Endodermal cell (in vitro differentiated cells): ENCODE data around the gene TIMM21. TPM values are rescaled to one million over a fixed set of nuclear protein-coding genes. Genes with fewer than 3 reads are reported as not detected.

Experiments
- DNase-seq: peaks from one replicate; pipeline ENCODE4 v3.0.0-alpha.2; 2017
- H3K27ac ChIP-seq: 2 replicates; pipeline ENCODE4 v1.5.1; 2013; ENCODE audit warnings: mild to moderate bottlenecking, low read depth, low read length, moderate library complexity
- H3K27me3 ChIP-seq: 2 replicates; pipeline ENCODE4 v1.6.1; 2013; ENCODE audit warnings: mild to moderate bottlenecking, low read length, moderate library complexity; ENCODE audit not compliant: insufficient read depth, control insufficient read depth, poor library complexity, severe bottlenecking
- H3K36me3 ChIP-seq: 2 replicates; pipeline ENCODE4 v1.7.0; 2013; ENCODE audit warnings: mild to moderate bottlenecking, low read length, moderate library complexity; ENCODE audit not compliant: control insufficient read depth, insufficient read depth
- H3K4me1 ChIP-seq: one replicate; pipeline ENCODE4 v1.7.0; 2013; ENCODE audit warnings: low read length; ENCODE audit not compliant: control insufficient read depth, insufficient read depth
- H3K4me3 ChIP-seq: 2 replicates; pipeline ENCODE4 v1.5.1; 2013; ENCODE audit warnings: mild to moderate bottlenecking, low read length, moderate library complexity
- H3K9ac ChIP-seq: 2 replicates; pipeline ENCODE4 v1.6.1; 2013; ENCODE audit warnings: mild to moderate bottlenecking, low read length, moderate library complexity; ENCODE audit not compliant: poor library complexity, severe bottlenecking; ENCODE audit errors: extremely low read depth
- H3K9me3 ChIP-seq: 2 replicates; pipeline ENCODE4 v1.6.1; 2013; ENCODE audit warnings: mild to moderate bottlenecking, low read length, moderate library complexity; ENCODE audit not compliant: control insufficient read depth
- H3K27ac Mint-ChIP-seq: 2 replicates; pipeline ENCODE4 v1.8.0; 2020; ENCODE audit warnings: mixed read lengths
- H3K27me3 Mint-ChIP-seq: 2 replicates; pipeline ENCODE4 v1.8.0; 2021; ENCODE audit warnings: mild to moderate bottlenecking, mixed read lengths; ENCODE audit not compliant: insufficient read depth
- H3K36me3 Mint-ChIP-seq: 2 replicates; pipeline ENCODE4 v1.8.0; 2020; ENCODE audit warnings: low read depth, mixed read lengths
- H3K4me1 Mint-ChIP-seq: 2 replicates; pipeline ENCODE4 v1.8.0; 2020; ENCODE audit warnings: mixed read lengths
- H3K4me3 Mint-ChIP-seq: 2 replicates; pipeline ENCODE4 v1.8.0; 2020; ENCODE audit warnings: mild to moderate bottlenecking, moderate library complexity, mixed read lengths
- H3K9me3 Mint-ChIP-seq: 2 replicates; pipeline ENCODE4 v1.8.0; 2020; ENCODE audit warnings: mild to moderate bottlenecking, mixed read lengths
- CTCF ChIP-seq: fragments of 200-600 bp; sonication (generic); conservative IDR thresholded peaks from 2 replicates; pipeline ENCODE4 v1.5.0; 2021; ENCODE audit warnings: antibody characterized with exemption, mild to moderate bottlenecking
- whole genome bisulfite sequencing, 2 experiments: methylation state at CpG; one replicate each; pipeline versions ENCODE4 v1.1.5 to v1.1.7; 2013; ENCODE audit warnings: missing lambda C conversion rate in 2 of 2, mixed read lengths in 1 of 2; ENCODE audit not compliant: insufficient coverage in 1 of 2, insufficient read length in 1 of 2; 5-methylcytosine and 5-hydroxymethylcytosine counted together
- total RNA-seq, 2 donors: library from RNA; stranded (reverse); fragmentation: NEBNext Ultra II Directional in 1 of 2; extraction: Animal tissue kit (Norgen Biotek cat#: 25700) in 1 of 2; gene quantifications; 2 replicates in 1 of 2; 3 replicates in 1 of 2; pipeline ENCODE4 v1.2.1, GENCODE V29; 2021

Gene TIMM21
- total RNA-seq, 2 donors from 2014 or later: 28.8 to 30.2 TPM

GRCh38 chr18:74110976-74111375, 37.3 kb upstream of the TIMM21 start:
- WGBS, 2 experiments: 90 to 98% methylated on average over 2 to 3 of the region's 4 CpGs

GRCh38 chr18:74113711-74114110, 34.6 kb upstream of the TIMM21 start:
- Histone ChIP-seq H3K4me3 (no peak overlapping the region), H3K36me3 (no peaks in the 10 kb centered on the region), H3K9ac (no peak overlapping the region), H3K27me3 (no peaks in the 10 kb centered on the region), H3K27ac (no peak overlapping the region), H3K4me1 (no peaks in the 10 kb centered on the region), H3K9me3 (peaks cover 8% of the 10 kb centered on the region)
- TF ChIP-seq CTCF: no peak
- H3K36me3 Mint-ChIP-seq: no peaks in the 10 kb centered on the region
- H3K27ac Mint-ChIP-seq: no peak overlapping the region
- no peaks in the 10 kb centered on the region for H3K27me3 Mint-ChIP-seq
- no peak overlapping the region for H3K4me3 Mint-ChIP-seq
- H3K4me1 Mint-ChIP-seq: peaks cover 9% of the 10 kb centered on the region
- peaks cover 13% of the 10 kb centered on the region for H3K9me3 Mint-ChIP-seq
- DNase-seq: no peak

More at GRCh38 chr18:74110976-74111375, 37.3 kb upstream of the TIMM21 start:
- Histone ChIP-seq H3K4me3 (no peak overlapping the region), H3K36me3 (no peaks in the 10 kb centered on the region), H3K9ac (no peak overlapping the region), H3K27ac (no peak overlapping the region), H3K27me3 (no peaks in the 10 kb centered on the region), H3K4me1 (no peaks in the 10 kb centered on the region), H3K9me3 (peaks cover 8% of the 10 kb centered on the region)
- Mint-ChIP-seq H3K4me1 (peaks cover 5% of the 10 kb centered on the region), H3K4me3 (no peak overlapping the region), H3K36me3 (no peaks in the 10 kb centered on the region), H3K9me3 (peaks cover 18% of the 10 kb centered on the region), H3K27me3 (no peaks in the 10 kb centered on the region), H3K27ac (no peak overlapping the region)
- no peak for TF ChIP-seq CTCF
- no peak for DNase-seq

- no peak for TF ChIP-seq CTCF
- H3K27ac Mint-ChIP-seq: no peak overlapping the region
- DNase-seq: no peak
- H3K9me3 ChIP-seq: peaks cover 8% of the 10 kb centered on the region
- peaks cover 11% of the 10 kb centered on the region for H3K9me3 Mint-ChIP-seq
- 67 to 71% methylated on average over 1 of the region's 1 CpG for WGBS, 2 experiments
- peaks cover 9% of the 10 kb centered on the region for H3K4me1 Mint-ChIP-seq
- H3K4me3 Mint-ChIP-seq: no peak overlapping the region
- H3K36me3 ChIP-seq: no peaks in the 10 kb centered on the region
- H3K4me1 ChIP-seq: no peaks in the 10 kb centered on the region
- no peak overlapping the region for H3K4me3 ChIP-seq
- no peaks in the 10 kb centered on the region for H3K27me3 Mint-ChIP-seq
- H3K36me3 Mint-ChIP-seq: no peaks in the 10 kb centered on the region
- H3K27me3 ChIP-seq: no peaks in the 10 kb centered on the region
- no peak overlapping the region for H3K27ac ChIP-seq
- H3K9ac ChIP-seq: no peak overlapping the region
Measured at GRCh38 chr18:74114116-74114515, 34.2 kb upstream of the TIMM21 start.
